ENCODE results near the gene FAM98C. TPM values are rescaled to one million over a fixed set of nuclear protein-coding genes. Genes with fewer than 3 reads are reported as not detected.

FAM98C gene
- total and polyA plus RNA-seq, 4 donors = 4.2 to 8.5 (median 6.2) TPM

GRCh38 chr19:38445362-38445761, 42.5 kb downstream of the FAM98C start:
- Histone ChIP-seq H3K36me3 (ENCODE audit: control insufficient read depth in 4 of 4, insufficient read depth in 3 of 4, low read depth in 1 of 4, low read length in 3 of 4) (no peaks in the 10 kb centered on the region), H3K4me1 (ENCODE audit: control insufficient read depth in 4 of 4, insufficient read depth in 4 of 4, low read length in 3 of 4) (no peaks in the 10 kb centered on the region), H3K4me3 (ENCODE audit: low read depth in 1 of 3, low read length in 3 of 3) (no peak overlapping the region), H3K27me3 (ENCODE audit: control insufficient read depth in 4 of 4, insufficient read depth in 4 of 4, low read length in 3 of 4) (peaks cover 0 to 4% (median 0%) of the 10 kb centered on the region in 4 donors), H3K9me3 (ENCODE audit: control insufficient read depth in 4 of 4, low read length in 3 of 4) (no peaks in the 10 kb centered on the region), H3K9ac (ENCODE audit: low read depth in 1 of 2, low read length in 2 of 2) (no peak overlapping the region), H3K27ac (ENCODE audit: low read depth in 1 of 2, low read length in 2 of 2) (no peak overlapping the region)
- no peak for DNase-seq (ENCODE audit: low spot score)
- no peak for TF ChIP-seq YY1 (IDR thresholded peaks at IDR 0.05)
- TF ChIP-seq TAF1 (conservative IDR thresholded peaks at IDR 0.05) = no peak
- TF ChIP-seq RXRA (IDR thresholded peaks at IDR 0.05) = no peak
- no peak for TF ChIP-seq EGR1 (IDR thresholded peaks at IDR 0.05; ENCODE audit: low read depth in 2 of 2)
- WGBS = 92% methylated on average over 7 of the region's 7 CpGs

- no peak for DNase-seq (ENCODE audit: low spot score)
- Histone ChIP-seq H3K9me3 (ENCODE audit: control insufficient read depth in 4 of 4, low read length in 3 of 4) (no peaks in the 10 kb centered on the region), H3K4me3 (ENCODE audit: low read depth in 1 of 3, low read length in 3 of 3) (no peak overlapping the region), H3K9ac (ENCODE audit: low read depth in 1 of 2, low read length in 2 of 2) (no peak overlapping the region), H3K27ac (ENCODE audit: low read depth in 1 of 2, low read length in 2 of 2) (no peak overlapping the region), H3K27me3 (ENCODE audit: control insufficient read depth in 4 of 4, insufficient read depth in 4 of 4, low read length in 3 of 4) (peaks cover 0 to 1% (median 0%) of the 10 kb centered on the region in 4 donors), H3K36me3 (ENCODE audit: control insufficient read depth in 4 of 4, insufficient read depth in 3 of 4, low read depth in 1 of 4, low read length in 3 of 4) (no peaks in the 10 kb centered on the region), H3K4me1 (ENCODE audit: control insufficient read depth in 4 of 4, insufficient read depth in 4 of 4, low read length in 3 of 4) (no peaks in the 10 kb centered on the region)
- 90% methylated on average over 9 of the region's 9 CpGs for WGBS
- no peak for TF ChIP-seq HNF4A (conservative IDR thresholded peaks at IDR 0.05)
- TF ChIP-seq CTCF (IDR thresholded peaks at IDR 0.05; ENCODE audit: low read depth, low read length, missing input control) = no peak
- TF ChIP-seq REST (IDR thresholded peaks at IDR 0.05) = no peak
- TF ChIP-seq FOXA2 (IDR thresholded peaks at IDR 0.05) = no peak
- no peak for TF ChIP-seq YY1 (IDR thresholded peaks at IDR 0.05)
- no peak for TF ChIP-seq RXRA (IDR thresholded peaks at IDR 0.05)
- TF ChIP-seq SP1 (IDR thresholded peaks at IDR 0.05) = no peak
Observed at GRCh38 chr19:38448225-38448624, 45.3 kb downstream of the FAM98C start.

- Histone ChIP-seq H3K27ac (ENCODE audit: low read depth in 1 of 2, low read length in 2 of 2) (no peak overlapping the region), H3K4me3 (ENCODE audit: low read depth in 1 of 3, low read length in 3 of 3) (no peak overlapping the region), H3K4me1 (ENCODE audit: control insufficient read depth in 4 of 4, insufficient read depth in 4 of 4, low read length in 3 of 4) (no peaks in the 10 kb centered on the region), H3K9ac (ENCODE audit: low read depth in 1 of 2, low read length in 2 of 2) (no peak overlapping the region), H3K36me3 (ENCODE audit: control insufficient read depth in 4 of 4, insufficient read depth in 3 of 4, low read depth in 1 of 4, low read length in 3 of 4) (no peaks in the 10 kb centered on the region), H3K9me3 (ENCODE audit: control insufficient read depth in 4 of 4, low read length in 3 of 4) (no peaks in the 10 kb centered on the region), H3K27me3 (ENCODE audit: control insufficient read depth in 4 of 4, insufficient read depth in 4 of 4, low read length in 3 of 4) (no peaks in the 10 kb centered on the region)
- TF ChIP-seq EGR1 (IDR thresholded peaks at IDR 0.05; ENCODE audit: low read depth in 2 of 2) (no peak), GABPA (IDR thresholded peaks at IDR 0.05 in 1 of 2, conservative IDR thresholded peaks at IDR 0.05 in 1 of 2) (no peak), SP1 (IDR thresholded peaks at IDR 0.05) (no peak), ZBTB33 (IDR thresholded peaks at IDR 0.05) (no peak), FOXA2 (IDR thresholded peaks at IDR 0.05) (no peak), TAF1 (conservative IDR thresholded peaks at IDR 0.05) (no peak)
- DNase-seq (ENCODE audit: low spot score) = no peak
- WGBS = 83% methylated on average over 5 of the region's 5 CpGs
Observed at GRCh38 chr19:38449518-38449917, 46.6 kb downstream of the FAM98C start.
